HG03378 (cell line): Measurements from ENCODE around the gene IER5L.
"Not testable (repeated sequence)": the region's sequence is repeated elsewhere in the genome, so short reads cannot be mapped to it uniquely, and the experiment has no call there.

Experiments used
- ATAC-seq: cut with Tn5 transposase; IDR thresholded peaks from one replicate; pipeline ENCODE4 v1.9.1; 2021; ENCODE audit warnings: mild to moderate bottlenecking, moderate library complexity; ENCODE audit not compliant: unreplicated experiment

IER5L gene

DNA sequence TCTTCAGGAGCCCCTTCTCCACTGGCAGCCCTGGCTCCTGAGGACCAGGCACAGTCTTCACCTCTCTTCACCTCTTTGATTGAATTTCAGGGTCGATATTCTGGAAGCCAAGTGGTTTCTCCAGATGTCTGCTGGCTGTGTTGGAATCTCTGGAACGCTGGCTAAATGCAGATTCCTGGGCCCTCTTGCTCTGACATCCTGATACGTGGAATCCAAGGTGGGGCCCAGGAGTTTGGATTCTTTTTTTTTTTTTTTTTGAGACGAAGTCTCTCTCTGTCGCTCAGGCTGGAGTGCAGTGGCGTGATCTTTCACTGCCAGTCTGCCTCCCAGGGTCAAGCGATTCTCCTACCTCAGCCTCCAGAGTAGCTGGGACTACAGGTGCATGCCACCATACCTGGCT is 26.8 kb upstream of the IER5L start:
- no peak for ATAC-seq

DNA sequence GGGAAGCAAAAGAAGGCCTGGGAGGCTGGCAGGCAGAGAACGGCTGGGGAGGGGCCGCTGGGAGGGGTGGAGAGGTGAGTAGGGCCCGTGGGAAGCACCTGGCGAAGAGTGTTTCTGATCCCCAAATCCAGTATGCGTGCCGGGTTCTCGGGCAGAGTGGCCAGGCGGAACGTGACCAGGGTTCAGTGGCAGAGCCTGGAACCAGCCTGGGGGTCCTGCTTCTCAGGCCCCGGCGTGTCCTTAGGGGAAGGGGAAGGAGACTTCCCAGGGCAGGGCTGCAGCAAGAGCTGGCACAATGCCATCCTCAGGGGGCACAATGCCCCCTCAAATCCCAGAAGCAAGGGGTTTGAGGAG is 25.5 kb upstream of the IER5L start:
- ATAC-seq: no peak

DNA sequence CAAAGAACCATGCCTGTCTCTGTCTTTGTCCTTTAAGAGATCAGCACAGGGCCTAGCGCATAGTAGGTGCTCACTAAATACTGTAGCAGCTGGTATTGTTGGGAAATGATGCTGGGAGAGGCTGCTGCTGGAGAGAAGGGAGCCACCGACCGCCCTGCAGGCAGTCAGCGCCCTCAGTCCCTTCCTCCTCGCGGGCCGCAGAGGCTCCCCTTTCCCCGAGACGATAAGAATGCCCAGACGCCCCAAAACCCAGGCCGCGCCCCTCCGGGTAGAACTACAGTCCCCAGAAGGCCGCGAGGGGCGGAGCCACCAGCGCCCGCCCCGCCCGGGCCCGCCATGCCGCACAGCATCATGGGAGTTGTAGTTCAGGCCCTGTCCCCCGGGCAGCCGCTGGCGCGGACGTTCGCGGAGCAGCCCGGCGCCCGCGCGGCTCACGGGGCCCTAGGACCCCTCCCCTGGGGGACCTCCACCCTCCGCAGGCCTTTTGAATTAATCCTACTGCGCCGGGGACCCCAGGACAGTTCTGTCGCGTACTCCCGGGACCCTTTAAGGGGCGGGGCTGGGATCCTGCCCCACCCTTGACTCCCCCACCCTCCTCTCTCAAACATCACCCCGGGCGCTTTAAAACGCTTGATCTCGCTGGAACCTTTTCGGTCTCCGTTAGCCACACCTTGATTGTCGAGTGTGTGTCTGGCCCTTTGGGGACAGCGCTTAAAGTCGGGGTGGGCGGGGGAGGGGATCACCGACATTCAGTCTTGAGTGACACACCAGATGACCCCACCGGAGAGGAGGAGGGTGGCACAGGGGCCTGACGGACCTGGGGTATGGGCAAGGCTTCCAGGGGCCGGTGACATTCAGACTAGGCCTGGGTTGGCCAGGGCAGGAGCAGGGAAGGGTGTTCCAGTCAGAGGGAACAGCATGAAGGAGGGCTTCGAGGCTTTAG is 24.8 kb upstream of the IER5L start:
- ATAC-seq: no peak

DNA sequence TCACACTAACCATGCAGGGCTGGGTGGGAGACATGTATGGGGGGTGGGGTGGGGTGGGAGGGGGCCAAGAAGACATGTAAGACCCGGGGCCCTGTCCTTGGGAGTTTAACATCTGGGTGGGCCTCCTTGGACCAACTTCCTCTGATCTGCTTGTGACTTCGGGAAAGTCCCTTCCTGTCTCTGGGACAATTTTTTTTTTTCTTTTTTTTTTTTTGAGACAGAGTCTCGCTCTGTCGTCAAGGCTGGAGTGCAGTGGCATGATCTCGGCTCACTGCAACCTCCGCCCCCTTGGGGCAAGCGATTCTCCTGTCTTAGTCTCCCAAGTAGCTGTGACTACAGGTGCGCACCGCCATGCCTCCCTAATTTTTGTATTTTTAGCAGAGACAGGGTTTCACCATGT is 23.8 kb upstream of the IER5L start:
- ATAC-seq: no peak

DNA sequence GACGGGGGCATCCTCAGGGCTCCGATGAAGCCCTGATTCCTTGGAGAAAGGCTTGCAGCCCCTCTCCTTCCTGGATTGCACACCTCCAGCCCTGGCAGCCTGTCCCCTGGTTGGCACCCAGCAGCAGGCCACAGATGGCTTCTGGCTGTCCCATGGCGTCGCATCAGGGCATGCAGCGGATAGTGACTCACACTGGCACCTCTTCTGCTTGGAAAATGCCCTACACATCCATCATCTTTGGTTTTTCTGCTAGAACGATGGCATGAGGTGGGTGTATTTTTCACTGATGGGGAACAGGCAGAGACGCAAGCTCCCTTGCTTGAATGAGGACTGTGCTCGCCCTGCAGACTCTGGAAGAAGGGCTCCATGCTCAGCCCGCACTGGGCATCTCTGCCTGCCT is 23.2 kb upstream of the IER5L start:
- ATAC-seq: no peak

DNA sequence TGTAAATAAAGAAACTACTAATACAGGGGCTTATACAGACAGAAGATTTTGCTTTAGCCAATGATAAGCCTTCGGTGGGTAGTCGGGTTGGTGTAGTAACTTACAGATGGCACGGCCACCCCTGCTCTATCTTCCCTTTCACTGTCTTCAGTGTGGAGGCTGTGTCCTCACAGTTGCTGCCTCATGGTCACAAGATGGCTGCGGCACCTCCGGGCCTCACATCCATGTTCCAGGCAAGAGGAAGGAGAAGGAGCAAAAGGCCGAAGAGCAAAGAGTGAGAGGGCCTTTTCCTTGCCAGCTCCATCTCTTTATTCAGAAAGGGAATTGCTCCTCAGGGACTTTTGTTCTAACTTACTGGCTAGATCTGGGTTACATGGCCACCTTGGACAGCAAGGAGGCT is 22.2 kb upstream of the IER5L start:
- no peak for ATAC-seq

DNA sequence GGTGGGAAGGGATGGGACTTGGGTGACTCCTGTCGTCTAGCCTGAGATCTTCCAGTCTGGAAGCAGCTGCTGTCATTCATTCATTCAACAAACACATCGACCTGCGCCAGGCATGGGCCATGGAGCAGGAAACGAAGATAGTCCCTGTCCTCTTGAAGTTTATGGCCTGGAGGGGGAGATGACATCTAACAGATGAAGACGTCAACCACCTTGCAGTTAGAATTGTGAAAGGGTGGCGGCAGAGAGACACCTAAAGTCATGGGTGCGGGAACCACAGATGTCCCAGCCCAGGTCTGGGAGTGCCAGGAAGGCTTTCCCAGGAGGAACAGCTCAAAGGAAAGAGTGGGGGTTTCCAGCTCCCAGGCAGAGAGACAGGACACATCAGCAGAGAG is 21.0 kb upstream of the IER5L start:
- ATAC-seq: no peak

DNA sequence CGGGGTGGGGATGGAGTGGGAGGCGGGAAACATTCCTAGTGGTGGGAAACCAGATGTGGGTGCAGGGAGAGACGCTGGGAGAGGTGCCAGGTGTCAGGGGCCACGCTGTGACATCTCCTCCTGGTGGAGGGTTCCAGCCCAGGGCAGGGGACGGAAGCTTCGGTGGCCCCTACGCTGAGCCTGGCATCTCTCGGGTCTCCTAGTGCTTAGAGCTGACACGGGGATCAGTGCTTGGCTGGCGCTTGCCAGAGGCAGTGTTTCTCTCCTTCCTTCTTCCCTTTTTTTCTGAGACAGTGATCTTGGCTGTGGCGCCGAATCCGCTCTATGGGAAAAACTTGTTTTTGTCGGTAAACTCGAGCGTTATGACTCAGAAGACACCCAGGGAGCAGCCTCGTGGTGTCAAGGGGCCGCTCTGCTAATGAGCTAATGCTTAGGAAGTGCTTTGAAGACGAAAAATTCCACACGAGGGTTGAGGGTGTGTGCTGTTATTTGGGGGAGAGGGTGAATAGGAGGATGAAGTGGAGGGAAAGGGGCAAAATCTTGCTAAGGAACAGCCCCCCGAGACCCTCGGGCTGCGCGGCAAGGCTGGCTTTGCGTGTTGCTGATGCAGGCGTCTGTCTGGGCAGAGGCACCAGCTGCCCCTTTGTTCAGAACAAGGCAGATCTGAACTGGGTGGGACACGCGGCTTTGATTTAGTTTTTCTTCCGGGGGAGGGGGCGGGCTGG is 20.4 kb upstream of the IER5L start:
- ATAC-seq: no peak

DNA sequence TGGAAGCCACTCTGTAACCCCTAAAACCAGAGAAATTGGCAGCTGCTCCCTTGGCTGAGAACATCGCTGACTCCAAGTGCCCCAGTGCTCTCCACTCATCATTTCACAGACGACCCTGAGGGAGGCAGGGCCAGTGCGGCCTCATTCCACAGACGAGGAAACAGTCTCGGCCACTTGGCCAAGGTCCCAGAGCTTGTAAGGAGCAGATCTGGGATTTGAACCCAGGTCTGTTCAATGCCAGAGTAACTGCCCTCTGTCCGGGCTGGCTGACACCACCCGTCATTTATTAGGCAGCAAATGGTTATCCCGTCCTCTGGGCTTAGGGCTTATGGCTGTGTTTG is 19.9 kb upstream of the IER5L start:
- no peak for ATAC-seq

DNA sequence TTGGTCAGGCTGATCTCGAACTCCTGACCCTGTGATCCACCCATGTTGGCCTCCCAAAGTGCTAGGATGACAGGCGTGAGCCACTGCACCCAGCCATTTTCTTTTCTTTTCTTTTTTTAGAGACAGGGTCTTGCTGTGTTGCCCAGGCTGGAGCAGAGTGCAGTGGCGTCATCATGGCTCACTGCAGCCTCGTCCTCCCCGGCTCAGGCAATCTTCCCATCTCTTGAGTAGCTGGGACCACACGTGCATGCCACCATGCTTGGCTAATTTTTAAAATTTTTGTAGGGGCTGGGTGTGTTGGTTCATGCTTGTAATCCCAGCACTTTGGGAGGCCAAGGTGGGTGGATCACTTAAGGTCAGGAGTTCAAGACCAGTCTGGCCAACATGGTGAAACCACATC is 19.0 kb upstream of the IER5L start:
- ATAC-seq: not testable (repeated sequence)

DNA sequence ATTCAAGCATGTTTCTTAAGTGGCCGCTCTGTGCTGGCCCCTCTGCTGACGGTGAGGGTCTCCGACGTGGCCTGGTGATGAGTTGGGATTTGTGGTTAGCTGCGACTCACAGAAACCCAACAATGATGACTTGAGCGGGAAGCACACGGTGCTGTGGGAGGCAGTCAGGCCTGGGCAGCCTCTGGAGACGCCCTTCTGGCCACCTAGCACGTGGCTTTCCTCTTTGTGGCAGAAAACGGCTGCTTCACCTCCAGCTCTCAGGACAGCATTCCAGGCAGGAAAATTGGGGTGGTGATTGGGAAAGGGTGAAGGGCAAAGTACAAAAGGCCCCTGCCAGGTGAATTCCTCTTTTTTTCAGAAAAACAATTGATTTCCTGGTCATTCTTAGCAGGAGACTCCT is 17.5 kb upstream of the IER5L start:
- ATAC-seq: no peak

DNA sequence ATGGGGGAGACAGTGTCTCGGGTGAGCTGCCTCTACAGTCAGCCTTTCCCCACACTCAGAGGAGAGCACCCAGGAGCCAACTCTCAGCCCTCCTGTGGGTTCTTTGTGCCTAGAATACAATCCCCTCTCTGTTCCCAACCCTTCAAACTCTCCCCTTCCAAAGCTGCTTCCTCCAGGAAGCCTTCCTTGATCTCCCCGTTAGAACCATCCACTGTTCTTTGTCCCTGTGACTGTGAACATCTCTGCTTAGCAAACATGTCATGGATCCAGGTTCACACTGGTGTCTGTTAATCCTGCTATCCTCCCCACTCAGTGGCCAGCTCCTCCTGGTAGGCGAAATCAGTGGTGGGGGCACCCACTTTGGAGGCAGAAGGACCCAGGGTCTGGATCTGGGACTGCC is 16.2 kb upstream of the IER5L start:
- no peak for ATAC-seq

DNA sequence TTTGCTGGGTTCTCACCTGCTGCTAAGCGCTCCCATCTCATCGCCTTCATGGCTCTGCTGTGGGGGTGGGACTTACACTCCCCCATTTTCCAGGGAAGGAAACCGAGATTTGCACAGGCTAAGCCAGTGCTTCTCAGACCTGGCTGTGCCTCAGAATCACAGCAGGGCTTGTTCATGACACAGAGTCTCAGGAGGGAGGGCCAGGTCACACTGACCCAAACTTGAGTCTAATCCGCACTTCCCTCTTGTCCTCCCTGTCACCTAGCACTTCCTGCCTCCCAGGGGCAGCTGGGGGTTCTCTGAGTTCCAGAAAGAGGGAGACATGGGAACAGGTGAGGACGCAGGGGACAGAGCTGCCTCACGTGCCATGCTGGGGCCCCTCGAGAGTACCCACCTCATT is 15.6 kb upstream of the IER5L start:
- ATAC-seq: no peak

DNA sequence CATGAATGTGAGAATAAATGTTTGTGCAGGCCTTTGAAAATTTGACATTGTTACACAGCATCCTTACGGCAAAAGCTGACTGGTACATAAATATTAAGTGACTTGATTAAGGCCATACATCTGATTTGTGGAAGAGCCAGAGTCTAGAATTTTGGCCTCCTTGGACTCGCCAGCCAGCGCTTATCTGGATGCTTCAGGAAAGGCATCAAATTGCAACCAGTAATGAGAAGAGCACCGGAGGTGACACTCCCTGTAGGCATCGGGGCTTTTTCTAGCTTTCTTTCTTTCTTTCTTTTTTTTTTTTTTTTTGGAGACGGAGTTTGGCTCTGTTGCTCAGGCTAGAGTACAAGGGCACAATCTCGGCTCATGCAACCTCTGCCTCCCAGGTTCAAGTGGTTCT is 13.2 kb upstream of the IER5L start:
- ATAC-seq: no peak

DNA sequence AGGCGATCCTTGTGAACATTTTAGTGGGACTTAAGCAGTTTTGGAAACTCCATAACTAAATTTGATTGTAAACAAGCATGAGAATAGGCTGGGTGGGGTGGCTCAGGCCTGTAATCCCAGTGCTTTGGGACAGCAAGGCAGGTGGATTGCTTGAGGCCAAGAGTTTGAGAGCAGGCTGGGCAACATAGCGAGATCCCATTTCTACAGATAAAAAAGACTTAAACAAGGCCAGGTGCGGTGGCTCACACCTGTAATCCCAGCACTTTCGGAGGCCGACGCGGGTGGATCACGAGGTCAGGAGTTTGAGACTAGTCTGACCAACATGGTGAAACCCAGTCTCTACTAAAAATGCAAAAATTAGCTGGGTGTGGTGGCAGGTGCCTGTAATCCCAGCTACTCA is 11.9 kb upstream of the IER5L start:
- not testable (repeated sequence) for ATAC-seq

DNA sequence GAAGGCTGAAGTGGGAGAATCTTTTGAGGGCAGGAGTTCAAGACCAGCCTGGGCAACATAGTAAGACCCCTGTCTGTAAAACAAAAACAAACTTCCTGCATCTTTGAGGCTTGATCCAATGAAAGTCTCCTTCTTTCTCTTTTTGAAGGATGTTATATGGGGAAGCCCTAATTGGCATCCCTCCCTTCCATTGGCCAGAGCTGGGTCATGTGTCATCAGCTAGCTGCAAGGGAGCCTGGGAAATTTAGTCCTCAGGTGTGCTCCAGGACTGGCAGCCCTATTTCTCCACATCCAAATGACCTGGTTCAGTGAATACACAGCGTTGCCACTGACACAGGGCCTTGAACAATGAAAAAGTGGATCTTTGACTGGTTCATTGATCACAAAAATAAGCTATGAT is 9.0 kb upstream of the IER5L start:
- ATAC-seq: no peak

DNA sequence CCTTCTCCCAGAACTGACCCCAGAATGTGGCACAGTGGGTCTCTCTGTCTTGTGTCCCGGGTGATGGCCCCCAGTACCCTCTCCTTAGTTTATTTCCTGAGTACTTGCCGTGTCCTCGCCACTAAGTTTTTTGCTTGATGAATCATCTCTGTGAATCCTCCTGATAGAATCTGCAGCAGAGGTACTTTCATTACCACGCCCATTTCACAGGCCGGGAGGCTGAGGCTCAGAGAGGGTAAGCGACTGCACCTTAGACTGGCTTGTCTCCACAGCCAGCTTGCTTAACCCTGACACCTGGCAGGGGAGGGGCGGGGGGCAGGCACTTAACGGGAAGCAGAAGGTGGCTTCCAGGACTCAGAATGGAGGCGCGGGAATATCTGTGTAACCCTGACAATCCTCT is 7.9 kb upstream of the IER5L start:
- no peak for ATAC-seq

DNA sequence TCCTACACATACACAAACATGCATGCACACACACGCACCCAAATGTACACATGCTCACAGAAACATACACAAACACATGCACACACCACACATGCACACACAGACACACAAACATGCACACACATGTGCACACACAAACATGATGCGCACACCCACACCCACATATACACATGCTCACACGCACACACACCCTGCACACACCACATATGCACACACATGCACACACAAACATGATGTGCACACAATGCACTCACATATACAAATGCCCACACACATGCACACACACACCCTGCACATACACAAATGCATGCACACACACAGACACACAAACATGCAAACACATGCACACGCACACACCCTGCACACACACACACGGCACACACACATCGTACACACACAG is 7.3 kb upstream of the IER5L start:
- ATAC-seq: no peak

DNA sequence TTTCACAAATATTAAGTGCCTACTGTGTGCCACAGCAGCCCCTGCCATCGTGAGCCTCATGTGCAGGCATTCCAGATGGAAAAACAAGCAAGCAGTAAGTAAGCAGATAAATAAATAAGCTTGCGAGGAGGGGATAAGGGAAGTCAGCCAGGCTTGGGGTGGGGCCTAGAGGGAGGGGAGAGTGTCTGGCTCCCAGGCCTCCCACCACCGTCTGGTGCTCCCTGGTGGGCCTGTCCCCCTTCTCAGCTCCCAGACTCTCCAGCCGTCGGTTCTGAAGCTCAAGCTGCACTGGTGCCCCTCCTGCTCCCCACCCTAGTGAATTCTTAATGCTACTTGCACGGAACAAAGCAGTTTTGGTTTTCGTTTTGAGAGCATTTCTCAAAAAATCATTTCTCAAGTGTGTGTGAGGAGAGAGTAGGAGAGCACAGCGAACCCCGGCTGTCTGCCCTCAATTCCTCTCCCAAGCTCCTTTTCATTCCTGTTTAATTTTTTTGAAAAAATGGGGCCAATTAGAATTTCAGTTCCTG is 6.6 kb upstream of the IER5L start:
- ATAC-seq: no peak

DNA sequence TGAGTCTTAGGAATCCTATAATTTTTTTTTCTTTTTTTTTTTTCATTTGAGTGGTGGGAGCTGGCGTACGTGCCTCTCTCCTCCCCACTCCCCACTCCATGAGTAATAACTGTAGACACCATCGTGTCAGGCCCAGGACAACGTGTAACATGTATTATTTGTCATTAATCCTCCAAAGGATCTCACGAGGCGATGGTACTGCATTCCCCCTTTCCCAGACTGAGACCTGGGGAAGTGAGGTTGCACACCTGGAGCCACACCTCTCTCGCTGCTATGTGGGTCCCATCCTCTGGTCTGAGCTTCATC is 6.1 kb upstream of the IER5L start:
- ATAC-seq: no peak

DNA sequence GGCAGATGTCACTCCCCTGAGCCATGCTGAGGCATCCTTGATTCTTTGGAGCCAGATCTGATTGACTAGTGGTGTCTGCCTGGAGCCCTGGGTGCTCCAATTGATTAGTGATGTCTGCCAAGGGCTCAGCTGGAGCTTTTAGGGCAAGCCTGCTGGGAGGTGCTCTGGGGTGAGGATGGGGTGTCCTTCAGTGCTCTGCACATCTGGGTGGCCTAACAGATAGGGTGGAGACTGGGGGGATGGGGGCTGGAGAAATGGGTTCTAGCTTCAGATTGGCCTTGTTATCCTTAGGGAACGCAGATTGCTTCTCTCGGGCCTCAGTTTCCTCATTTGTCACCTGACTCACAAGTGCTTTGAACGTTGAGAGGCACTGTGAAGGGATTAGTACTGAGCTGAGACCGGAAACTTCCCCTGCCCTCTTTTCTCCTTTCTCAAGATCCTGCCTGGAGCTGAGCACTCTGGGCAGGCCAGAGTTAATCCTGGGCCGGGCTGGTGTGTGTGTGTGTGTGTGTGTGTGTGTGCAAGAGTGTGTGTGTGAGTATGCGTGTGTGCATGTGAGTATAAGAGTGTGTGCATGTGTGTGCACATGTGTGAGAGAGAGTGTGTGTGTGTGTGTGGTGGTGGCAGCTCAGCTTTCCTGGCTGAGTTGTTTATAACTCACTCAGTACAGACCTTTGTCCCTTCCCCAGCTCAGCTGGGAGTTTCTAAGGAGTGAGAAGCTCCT is 5.6 kb upstream of the IER5L start:
- no peak for ATAC-seq
